ENCODE results near the gene DIRAS1. TPM values are rescaled to one million over a fixed set of nuclear protein-coding genes. Genes with fewer than 3 reads are reported as not detected.
"Not testable (repeated sequence)": the region's sequence is repeated elsewhere in the genome, so short reads cannot be mapped to it uniquely, and the experiment has no call there.

DIRAS1 gene
- total RNA-seq, 1 donor from 2014 or later = 0.47 TPM

DNA sequence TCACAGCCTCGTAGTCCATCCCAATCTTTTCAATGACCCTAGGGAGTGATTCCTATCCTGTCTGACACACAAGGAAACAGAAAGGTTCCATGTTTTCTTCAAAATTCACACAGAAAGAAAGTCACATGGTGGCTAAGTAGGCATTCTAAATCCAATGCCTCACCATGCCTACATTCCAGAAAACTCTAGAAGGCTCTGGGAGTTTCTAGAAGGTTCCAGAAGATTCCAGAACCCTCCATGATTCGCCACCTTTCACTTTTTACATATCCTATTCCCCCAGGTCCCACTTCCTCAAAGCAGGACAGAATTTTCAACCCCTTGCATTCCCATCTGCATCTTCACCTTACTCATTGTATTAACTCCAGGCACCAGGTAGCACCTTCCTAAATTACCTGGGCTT lies 41.7 kb downstream of the DIRAS1 start:
- DNase-seq (ENCODE audit: extremely low read depth, low read depth, low spot score) = no peak

DNA sequence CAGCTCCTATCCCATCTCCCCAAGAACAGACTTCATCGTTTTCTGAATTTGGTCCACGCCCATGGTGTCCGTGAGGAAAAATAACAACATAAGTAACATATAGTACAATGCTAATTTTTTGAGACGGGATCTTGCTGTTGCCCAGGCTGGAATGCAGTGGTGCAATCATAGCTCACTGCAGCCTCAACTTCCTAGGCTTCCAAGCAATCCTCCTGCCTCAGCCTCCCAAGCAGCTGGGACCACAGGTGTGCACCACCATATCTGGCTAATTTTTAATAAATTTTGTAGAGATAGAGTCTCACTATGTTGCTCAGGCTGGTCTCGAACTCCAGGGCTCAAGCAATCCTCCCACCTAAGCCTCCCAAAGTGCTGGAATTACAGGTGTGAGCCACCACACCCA lies 42.2 kb downstream of the DIRAS1 start:
- DNase-seq (ENCODE audit: extremely low read depth, low read depth, low spot score) = not testable (repeated sequence)

DNA sequence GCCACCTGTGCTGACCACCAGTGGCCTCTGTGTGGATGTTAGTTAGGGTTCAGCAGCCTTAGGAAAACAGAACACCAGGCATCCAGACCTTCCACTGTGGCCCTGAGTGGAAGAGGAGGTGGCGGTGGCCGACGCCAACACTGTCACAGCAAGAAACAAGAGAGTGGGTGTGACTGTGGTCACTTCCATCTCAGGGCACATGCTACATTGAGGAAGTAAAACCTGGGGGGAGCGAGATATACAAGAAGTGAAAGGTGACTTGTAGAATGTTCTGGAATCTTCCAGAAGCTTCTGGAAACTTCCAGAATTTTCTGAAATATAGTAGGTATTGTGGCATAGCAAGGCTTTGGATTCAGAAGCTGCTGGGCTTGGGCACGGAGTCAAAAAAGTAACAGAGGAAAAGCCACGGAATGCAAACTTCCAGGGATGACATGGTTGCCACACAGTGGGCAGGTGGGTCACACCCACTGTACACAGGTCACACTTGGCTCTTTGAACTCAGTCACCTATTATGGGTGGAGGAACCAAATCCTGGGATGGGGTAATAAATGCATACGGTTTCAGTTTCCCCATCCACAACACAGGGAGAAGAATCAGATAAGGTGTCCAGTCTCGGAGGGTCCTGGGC lies 43.0 kb downstream of the DIRAS1 start:
- no peak for DNase-seq (ENCODE audit: extremely low read depth, low read depth, low spot score)

DNA sequence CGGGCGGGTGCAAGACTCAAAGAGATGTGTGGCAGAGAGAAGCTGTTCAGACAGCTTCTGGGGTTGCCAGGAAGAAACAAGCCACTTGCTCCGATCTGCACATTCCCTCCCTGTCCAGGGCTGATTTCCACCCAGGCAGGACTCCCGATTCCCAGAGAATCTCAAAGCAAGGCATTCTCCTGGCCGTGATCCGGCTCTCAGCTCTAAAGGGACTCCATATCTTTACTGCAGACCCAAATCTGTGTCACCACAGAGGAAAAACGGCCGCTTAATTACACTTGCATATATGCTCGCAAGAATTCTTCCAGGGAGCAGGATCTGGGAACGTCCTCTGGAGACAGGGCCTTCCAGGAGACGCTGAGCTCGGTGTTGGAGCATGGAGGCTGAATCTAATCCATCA lies 44.3 kb downstream of the DIRAS1 start:
- DNase-seq (ENCODE audit: extremely low read depth, low read depth, low spot score) = no peak

DNA sequence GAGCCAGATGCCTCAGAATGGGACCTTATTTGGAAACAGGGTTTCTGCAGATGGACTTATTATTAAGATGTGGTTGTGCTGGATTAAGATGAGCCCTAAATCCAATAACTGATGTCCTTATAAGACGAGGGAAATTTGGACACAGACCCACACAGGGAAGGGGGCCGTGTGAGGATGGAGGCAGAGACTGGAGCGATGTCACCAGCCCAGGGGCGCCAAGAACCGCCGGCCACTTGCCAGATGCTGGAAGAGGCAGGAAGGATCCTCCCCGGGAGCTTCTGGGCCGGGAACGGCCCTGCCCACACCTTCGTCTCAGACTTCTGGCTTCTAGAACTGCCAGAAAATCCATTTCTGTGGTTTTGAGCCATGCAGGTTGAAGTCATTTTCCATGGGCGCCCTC lies 45.3 kb downstream of the DIRAS1 start:
- DNase-seq (ENCODE audit: extremely low read depth, low read depth, low spot score) = no peak

DNA sequence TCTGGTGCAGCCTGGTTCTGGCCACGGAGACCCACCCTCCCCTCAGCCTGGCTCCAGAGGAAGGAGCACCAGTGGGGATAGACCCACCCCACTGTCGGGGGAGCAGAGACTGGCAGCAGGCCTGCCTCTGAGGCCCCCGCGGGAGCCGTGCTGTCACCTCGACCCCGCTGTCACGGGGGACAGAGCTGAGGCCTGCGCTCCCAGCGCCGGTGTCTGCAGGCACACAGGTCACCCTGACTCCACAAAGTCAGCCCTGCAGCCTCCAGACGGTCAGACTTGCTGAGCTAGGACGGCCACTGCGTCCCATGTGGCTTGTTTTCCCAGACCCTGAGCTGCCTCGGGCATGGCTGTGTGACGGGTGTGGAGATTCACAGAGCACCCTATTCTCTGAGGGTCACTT lies 51.0 kb downstream of the DIRAS1 start:
- no peak for DNase-seq (ENCODE audit: extremely low read depth, low read depth, low spot score)

DNA sequence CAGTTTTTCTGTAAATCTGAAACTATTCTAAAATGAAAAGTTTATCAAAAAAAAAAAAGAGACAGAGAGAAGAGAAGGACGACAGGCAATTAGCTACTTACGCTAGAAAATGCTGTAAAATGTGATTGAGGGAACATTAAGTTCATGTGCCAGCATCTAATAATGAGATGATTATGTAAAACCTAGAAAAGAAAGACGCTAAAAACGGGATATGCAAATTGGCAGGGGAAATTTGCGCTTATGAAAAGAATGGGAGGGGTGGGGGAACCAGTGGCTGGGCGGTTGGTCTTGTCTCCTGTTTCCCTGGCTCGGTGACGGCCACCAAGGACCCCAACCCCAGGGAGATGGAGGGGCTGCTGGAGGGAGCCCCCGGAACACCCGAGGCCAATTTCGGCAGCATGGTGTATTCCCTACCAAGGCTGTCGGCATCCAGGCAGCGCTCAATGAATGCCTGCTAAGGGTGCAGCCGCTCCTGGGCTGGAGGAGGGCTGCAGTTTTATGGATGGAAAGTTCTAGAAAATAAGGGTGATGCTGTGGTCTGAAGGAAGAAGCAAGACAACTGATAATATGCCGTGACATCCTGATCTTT lies 52.9 kb downstream of the DIRAS1 start:
- no peak for DNase-seq (ENCODE audit: extremely low read depth, low read depth, low spot score)

DNA sequence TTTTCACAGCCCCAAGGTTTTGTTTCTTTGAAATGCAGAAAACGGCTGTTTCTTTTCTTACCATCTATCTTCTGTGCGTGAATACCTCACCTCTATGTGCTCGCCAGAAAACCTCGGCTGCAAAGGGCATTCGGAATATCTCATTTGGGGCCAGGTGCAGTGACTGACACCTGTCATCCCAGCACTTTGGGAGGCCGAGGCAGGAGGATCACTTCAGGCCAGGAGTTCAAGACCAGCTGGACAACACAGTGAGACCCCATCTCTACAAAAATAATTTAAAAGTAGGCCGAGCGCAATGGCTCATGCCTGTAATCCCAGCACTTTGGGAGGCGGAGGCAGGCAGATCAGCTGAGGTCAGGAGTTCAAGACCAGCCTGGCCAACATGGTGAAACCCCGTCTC lies 53.8 kb downstream of the DIRAS1 start:
- not testable (repeated sequence) for DNase-seq (ENCODE audit: extremely low read depth, low read depth, low spot score)

DNA sequence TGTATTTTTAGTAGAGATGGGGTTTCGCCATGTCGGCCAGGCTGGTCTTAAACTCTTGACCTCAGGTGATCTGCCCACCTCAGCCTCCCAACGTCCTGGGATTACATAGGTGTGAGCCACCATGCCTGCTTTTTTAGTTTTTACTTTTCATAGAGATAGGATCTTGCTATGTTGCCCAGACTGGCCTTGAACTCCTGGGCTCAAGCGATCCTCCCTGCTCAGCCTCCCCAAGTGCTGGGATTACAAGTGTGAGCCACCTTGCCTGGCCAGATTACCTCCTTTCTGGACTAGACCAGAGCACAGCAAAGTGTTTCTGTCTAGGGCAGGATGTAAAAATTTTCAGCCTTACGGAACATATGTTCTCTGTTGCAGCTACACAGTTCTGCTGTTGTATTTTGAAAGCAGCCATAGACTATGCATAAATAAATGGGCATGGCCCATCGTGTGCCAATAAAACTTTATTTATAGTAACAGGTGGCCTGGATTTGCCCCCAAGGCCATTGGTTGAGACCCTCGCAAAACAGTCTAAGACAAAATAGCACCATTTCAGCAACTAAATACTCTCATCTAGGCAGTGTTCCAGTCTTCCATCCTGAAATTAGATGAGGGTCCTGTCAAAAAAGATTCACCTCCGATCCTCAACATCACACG lies 54.7 kb downstream of the DIRAS1 start:
- no peak for DNase-seq (ENCODE audit: extremely low read depth, low read depth, low spot score)

DNA sequence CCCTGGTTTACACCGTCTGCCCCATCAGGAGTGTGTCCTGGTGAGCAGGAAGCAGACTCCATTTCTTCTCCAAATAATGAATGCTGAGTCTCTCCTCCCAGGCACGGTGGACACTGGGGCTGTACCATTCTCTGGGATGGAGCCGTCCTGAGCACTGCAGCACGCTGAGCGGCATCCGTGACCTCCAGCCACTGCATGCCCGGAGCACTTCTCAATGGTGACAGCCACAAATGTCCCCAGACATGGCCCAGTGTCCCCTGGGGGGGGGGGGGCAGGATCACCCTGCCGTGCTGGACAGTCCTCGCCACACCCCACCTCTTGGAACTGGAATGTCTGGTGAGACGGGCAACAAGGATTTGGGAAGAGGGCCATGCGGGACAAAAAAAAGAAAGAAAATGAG lies 56.1 kb downstream of the DIRAS1 start:
- no peak for DNase-seq (ENCODE audit: extremely low read depth, low read depth, low spot score)

Other genes with a start within 250 kb of the DIRAS1 start
- 48.5 and 90.1 TPM in 2 replicates for gene GADD45B, start 245.2 kb downstream of the DIRAS1 start, total RNA-seq
- gene GNG7, start 18.7 kb downstream of the DIRAS1 start, total RNA-seq = 0.19 and 1.3 TPM in 2 replicates
- 30.2 and 36.5 TPM in 2 replicates for gene SLC39A3, start 18.6 kb upstream of the DIRAS1 start, total RNA-seq
- 75.1 and 80.2 TPM in 2 replicates for gene SGTA, start 61.9 kb upstream of the DIRAS1 start, total RNA-seq
- gene THOP1, start 64.1 kb upstream of the DIRAS1 start, total RNA-seq = 89.0 and 89.4 TPM in 2 replicates
- gene ZNF554, start 98.5 kb upstream of the DIRAS1 start, total RNA-seq = 2.7 and 5.4 TPM in 2 replicates
- gene ZNF555, start 120.1 kb upstream of the DIRAS1 start, total RNA-seq = 5.8 and 9.1 TPM in 2 replicates
- gene ZNF556, start 146.0 kb upstream of the DIRAS1 start, total RNA-seq = not detected in 2 replicates
- 2.1 and 5.8 TPM in 2 replicates for gene ZNF57, start 179.6 kb upstream of the DIRAS1 start, total RNA-seq
- gene ZNF77, start 223.6 kb upstream of the DIRAS1 start, total RNA-seq = 2.7 and 3.4 TPM in 2 replicates

Measured in glomerular endothelial cell (primary cell).